Muscle layer of colon (tissue), 2 donors: ENCODE data around the gene CGN.
A peak's percentile ranks its signal among the peaks of the same experiment; 100 is the strongest.

Experiments used
- H3K27ac ChIP-seq: one replicate; pipeline ENCODE4 v1.7.0; 2013; ENCODE audit warnings: low read depth, mild to moderate bottlenecking, low read length, moderate library complexity
- H3K27me3 ChIP-seq, 2 donors: one replicate each; pipeline ENCODE4 v1.7.0; 2013; ENCODE audit warnings: low read length in 2 of 2, mild to moderate bottlenecking in 2 of 2; ENCODE audit not compliant: insufficient read depth in 2 of 2, control insufficient read depth in 1 of 2
- H3K36me3 ChIP-seq: one replicate; pipeline ENCODE4 v1.7.0; 2013; ENCODE audit warnings: mild to moderate bottlenecking, low read length; ENCODE audit not compliant: insufficient read depth
- H3K4me1 ChIP-seq: one replicate; pipeline ENCODE4 v1.7.0; 2013; ENCODE audit warnings: mild to moderate bottlenecking, low read length; ENCODE audit not compliant: insufficient read depth
- H3K4me3 ChIP-seq, 2 donors: one replicate each; pipeline ENCODE4 v1.7.0; 2013; ENCODE audit warnings: low read length in 2 of 2, low read depth in 1 of 2, mild to moderate bottlenecking in 1 of 2, moderate library complexity in 1 of 2
- H3K9ac ChIP-seq: one replicate; pipeline ENCODE4 v1.7.0; 2013; ENCODE audit warnings: low read length
- H3K9me3 ChIP-seq: one replicate; pipeline ENCODE4 v1.7.0; 2013; ENCODE audit warnings: mild to moderate bottlenecking, low read length
- donor health status: abdominal sarcoma.
- donor health status: Adenocarcinoma of cecum.

The CGN gene

DNA sequence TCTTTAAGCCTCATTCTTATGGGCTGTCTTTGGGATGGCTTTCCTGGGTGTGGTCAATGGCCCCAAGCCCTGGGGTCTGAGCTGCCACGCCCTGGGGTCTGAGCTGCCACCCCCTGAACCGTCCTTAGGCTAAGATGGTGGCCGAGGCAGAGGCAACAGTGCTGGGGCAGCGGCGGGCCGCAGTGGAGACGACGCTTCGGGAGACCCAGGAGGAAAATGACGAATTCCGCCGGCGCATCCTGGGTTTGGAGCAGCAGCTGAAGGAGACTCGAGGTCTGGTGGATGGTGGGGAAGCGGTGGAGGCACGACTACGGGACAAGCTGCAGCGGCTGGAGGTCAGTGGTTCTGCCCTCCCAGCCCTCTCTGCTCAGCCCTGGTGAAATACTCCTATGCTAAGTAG lies 18.6 kb downstream of the CGN start:
- no peaks in the 10 kb centered on the region for H3K4me1 ChIP-seq
- no peaks in the 10 kb centered on the region for H3K27me3 ChIP-seq
- H3K27ac ChIP-seq = no peak overlapping the region
- H3K4me3 ChIP-seq = no peak overlapping the region
- H3K9ac ChIP-seq = no peak overlapping the region
- H3K9me3 ChIP-seq = no peaks in the 10 kb centered on the region
- H3K36me3 ChIP-seq = no peaks in the 10 kb centered on the region

DNA sequence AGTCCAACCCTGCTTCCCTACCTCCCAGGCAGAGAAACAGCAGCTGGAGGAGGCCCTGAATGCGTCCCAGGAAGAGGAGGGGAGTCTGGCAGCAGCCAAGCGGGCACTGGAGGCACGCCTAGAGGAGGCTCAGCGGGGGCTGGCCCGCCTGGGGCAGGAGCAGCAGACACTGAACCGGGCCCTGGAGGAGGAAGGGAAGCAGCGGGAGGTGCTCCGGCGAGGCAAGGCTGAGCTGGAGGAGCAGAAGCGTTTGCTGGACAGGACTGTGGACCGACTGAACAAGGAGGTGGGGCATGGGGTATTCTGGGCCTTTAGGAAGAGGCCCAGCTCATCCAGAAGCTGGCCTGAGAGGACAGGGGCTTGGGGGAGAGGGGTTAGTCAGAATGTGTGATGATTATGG lies 19.3 kb downstream of the CGN start:
- no peak overlapping the region for H3K9ac ChIP-seq
- H3K27ac ChIP-seq = no peak overlapping the region
- no peaks in the 10 kb centered on the region for H3K4me1 ChIP-seq
- H3K27me3 ChIP-seq = no peaks in the 10 kb centered on the region
- H3K36me3 ChIP-seq = no peaks in the 10 kb centered on the region
- H3K4me3 ChIP-seq = no peak overlapping the region
- no peaks in the 10 kb centered on the region for H3K9me3 ChIP-seq

DNA sequence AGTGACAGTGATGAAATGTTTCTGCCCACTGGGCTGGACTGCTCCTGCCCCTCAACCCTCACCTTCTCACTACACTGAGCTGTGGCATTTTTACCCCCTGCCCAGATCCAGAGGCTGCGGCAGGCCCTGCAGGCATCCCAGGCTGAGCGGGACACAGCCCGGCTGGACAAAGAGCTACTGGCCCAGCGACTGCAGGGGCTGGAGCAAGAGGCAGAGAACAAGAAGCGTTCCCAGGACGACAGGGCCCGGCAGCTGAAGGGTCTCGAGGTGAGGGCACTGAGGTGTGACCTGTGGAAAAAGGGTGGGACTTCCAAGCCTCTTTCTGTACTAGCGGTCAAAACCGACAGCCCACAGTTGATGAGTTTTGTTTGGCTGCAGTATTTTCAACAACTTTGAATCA lies 22.7 kb downstream of the CGN start:
- H3K4me1 ChIP-seq = no peaks in the 10 kb centered on the region
- no peaks in the 10 kb centered on the region for H3K9me3 ChIP-seq
- no peaks in the 10 kb centered on the region for H3K36me3 ChIP-seq
- no peak overlapping the region for H3K4me3 ChIP-seq
- no peak overlapping the region for H3K27ac ChIP-seq
- no peaks in the 10 kb centered on the region for H3K27me3 ChIP-seq
- no peak overlapping the region for H3K9ac ChIP-seq

DNA sequence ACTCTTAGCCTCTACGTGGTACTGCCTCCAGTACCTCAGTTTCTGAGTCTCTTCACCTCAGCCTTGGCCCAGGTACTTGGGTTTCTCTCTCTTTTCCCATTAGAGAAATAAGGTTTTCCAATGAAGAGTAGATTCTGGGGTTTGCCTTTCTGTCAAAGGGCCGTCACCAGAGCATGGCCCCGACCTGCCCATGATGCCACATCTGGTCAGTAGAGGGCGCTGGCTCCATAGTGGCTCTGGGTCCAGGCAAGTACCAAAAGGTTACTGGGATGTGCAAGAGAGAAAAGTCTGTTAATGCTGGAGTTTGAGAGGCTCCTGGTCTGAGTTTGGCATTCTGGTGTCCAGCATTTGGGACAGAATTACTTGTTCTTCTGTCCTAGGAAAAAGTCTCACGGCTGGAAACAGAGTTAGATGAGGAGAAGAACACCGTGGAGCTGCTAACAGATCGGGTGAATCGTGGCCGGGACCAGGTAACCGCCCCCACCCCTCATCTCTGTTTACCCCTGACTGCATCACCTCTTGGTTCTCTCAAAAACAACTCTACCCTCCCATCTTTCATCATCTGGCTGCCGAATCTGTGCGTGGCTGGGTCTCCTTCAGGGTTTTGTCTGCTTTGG lies 23.6 kb downstream of the CGN start:
- Histone ChIP-seq H3K27me3 (no peaks in the 10 kb centered on the region), H3K27ac (no peak overlapping the region), H3K36me3 (no peaks in the 10 kb centered on the region), H3K9me3 (no peaks in the 10 kb centered on the region), H3K4me1 (peaks cover 7% of the 10 kb centered on the region), H3K4me3 (no peak overlapping the region), H3K9ac (no peak overlapping the region)

DNA sequence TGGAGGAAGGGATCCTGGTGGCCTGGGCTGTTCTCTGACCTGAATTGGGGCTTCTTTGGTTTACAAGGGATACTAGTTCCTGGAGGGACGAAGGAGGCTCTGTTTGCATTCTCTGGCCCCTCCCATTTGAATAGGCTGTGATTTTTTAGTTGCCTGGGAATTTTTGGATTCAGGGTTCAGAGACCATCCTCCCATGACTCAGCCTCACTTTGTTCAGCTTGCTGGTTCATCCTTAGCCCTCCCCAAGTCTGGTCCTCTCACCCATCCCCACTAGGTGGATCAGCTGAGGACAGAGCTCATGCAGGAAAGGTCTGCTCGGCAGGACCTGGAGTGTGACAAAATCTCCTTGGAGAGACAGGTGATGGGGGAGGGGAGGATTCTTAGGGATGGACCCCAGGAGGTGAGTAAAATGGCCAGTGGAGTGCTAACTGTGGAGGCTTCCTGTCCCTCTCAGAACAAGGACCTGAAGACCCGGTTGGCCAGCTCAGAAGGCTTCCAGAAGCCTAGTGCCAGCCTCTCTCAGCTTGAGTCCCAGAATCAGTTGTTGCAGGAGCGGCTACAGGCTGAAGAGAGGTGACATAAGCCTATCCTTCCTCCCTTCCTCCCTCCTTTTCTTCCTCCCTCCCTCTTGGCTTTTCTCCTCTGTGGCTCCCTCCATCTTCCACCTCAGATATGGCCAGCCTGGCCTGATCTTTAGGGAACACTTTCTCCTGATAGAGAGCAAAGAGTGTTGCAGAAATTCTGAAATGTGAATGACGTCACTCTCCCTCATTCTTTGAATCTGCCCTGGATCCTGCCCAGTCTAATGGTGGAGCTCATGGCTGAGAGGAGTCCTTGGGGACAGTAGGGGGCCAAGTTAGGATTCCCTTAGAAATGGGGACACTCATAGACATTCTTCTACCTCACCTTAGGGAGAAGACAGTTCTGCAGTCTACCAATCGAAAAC lies 24.4 kb downstream of the CGN start:
- no peak overlapping the region for H3K9ac ChIP-seq
- no peak overlapping the region for H3K27ac ChIP-seq
- H3K27me3 ChIP-seq = no peaks in the 10 kb centered on the region
- H3K4me3 ChIP-seq = no peak overlapping the region
- no peaks in the 10 kb centered on the region for H3K36me3 ChIP-seq
- H3K9me3 ChIP-seq = no peaks in the 10 kb centered on the region
- peaks cover 8% of the 10 kb centered on the region for H3K4me1 ChIP-seq

DNA sequence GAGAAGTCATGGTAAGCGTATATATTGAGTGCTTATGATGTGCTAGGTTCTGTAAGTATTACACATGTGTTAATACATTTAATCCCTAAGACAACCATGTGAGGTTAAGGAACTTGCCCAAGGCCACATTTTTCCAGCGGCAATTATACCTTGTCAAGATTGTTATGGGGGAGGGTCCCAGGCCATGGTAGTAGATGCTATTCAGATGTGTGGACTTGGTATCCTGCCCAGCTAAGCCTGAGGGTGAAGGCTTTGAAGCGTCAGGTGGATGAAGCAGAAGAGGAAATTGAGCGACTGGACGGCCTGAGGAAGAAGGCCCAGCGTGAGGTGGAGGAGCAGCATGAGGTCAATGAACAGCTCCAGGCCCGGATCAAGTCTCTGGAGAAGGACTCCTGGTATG lies 25.3 kb downstream of the CGN start:
- no peak overlapping the region for H3K9ac ChIP-seq
- H3K27me3 ChIP-seq = no peaks in the 10 kb centered on the region
- H3K4me3 ChIP-seq = no peak overlapping the region
- no peaks in the 10 kb centered on the region for H3K36me3 ChIP-seq
- no peak overlapping the region for H3K27ac ChIP-seq
- no peaks in the 10 kb centered on the region for H3K9me3 ChIP-seq
- peaks cover 15% of the 10 kb centered on the region for H3K4me1 ChIP-seq

DNA sequence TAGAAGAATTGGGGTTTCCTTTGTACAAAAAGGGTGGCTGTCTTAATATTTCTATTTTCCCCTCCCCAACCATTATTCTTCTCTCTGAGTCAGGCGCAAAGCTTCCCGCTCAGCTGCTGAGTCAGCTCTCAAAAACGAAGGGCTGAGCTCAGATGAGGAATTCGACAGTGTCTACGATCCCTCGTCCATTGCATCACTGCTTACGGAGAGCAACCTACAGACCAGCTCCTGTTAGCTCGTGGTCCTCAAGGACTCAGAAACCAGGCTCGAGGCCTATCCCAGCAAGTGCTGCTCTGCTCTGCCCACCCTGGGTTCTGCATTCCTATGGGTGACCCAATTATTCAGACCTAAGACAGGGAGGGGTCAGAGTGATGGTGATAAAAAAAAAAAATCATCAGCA lies 25.9 kb downstream of the CGN start:
- Histone ChIP-seq H3K4me3 (no peak overlapping the region), H3K27me3 (no peaks in the 10 kb centered on the region), H3K4me1 (peaks cover 21% of the 10 kb centered on the region), H3K27ac (no peak overlapping the region), H3K9me3 (no peaks in the 10 kb centered on the region), H3K36me3 (no peaks in the 10 kb centered on the region), H3K9ac (no peak overlapping the region)

DNA sequence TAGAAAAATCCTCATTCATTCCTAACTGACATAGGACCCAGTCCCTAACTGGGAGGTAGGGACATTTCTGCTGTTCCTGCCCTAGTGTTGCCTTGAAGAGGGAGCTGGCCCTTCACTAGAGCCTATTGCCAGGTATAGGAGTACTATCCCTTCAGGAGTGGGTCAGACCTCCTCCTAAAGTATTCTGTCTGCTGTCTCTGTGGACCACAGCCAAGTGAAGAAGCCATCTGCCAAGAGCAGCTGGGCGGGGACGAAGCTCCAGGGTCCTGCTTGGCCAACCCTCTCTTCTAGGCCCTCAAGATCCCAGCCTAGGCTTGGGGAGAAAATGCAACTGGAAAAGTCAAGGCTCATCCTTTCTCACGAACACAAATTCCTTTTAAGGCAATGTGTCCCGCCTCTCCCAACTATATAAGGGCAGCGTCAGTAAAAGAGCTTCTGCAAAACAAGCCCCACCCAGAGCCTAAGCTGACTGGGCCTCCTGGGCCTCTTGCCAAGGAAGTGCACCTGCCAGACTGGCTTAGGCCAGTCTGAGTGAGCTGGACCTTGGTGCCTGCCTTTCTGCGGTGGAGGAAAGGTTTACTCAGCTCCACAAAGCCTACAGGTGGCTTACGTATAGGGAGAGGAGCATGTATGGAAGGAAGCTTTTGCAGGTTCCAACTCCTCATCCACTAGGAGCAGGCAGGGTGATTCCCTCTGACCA lies 28.3 kb downstream of the CGN start:
- no peaks in the 10 kb centered on the region for H3K27me3 ChIP-seq
- no peak overlapping the region for H3K9ac ChIP-seq
- H3K9me3 ChIP-seq = no peaks in the 10 kb centered on the region
- H3K4me1 ChIP-seq = peaks cover 30% of the 10 kb centered on the region
- H3K4me3 ChIP-seq = peak overlapping the region; percentile 61 to 83
- H3K36me3 ChIP-seq = no peaks in the 10 kb centered on the region
- peak overlapping the region; percentile 77 for H3K27ac ChIP-seq

DNA sequence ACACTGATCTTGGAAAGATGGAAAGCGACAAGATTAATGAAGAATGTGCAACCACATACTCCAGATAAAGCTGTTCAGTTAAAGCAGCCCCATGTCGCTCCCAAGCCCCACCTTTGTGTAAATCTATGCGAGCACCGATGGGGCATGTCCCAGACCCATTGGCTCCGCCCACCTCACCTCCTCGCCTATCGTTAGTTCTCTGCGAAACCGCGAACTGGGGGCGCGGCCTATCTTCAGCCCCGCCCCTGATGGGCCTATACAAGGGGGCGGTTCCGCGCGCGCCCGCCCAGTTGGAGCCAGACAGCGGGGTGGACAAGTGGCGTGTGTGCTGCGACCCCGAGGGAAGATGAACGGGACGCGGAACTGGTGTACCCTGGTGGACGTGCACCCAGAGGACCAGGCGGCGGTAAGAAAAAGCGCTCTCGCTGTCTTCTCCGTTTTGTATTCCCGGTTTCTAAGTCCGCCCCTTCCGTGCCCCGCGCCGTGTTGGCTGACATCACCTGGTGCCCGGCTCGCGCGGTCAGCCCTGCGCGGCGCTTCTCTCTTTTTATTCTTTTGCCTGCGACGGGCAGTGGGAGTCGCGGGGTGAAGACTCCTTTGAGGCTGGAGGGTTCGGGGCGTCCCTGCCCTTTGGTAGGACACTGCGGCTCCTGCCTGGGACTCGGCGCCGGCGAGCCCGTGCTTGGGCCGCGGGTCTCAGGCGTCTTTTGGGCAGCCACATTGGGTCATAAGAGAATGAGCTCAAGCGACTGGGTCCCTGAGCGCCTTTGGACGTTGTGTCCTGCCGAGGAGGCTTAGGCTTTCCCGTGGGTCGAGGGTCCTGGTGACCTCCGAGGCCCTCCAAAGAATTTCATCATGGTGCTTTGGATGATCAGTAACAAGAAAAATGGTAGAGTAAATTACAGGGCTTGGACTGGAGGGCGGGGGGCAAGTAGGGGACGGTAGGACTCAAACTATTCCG lies 29.1 kb downstream of the CGN start, which contains the start of gene TUFT1:
TSS of gene TUFT1 (plus strand) at position 289 of the 961 bp plus-strand sequence. CDS start at position 347, 58 bp downstream.
- Histone ChIP-seq H3K4me1 (peaks cover 30% of the 10 kb centered on the region), H3K36me3 (no peaks in the 10 kb centered on the region), H3K9me3 (no peaks in the 10 kb centered on the region), H3K27ac (peak within 1 kb of the TSS; percentile 77), H3K4me3 (peak within 1 kb of the TSS; percentile 61 to 83), H3K9ac (peak within 1 kb of the TSS; percentile 57), H3K27me3 (no peaks in the 10 kb centered on the region)

DNA sequence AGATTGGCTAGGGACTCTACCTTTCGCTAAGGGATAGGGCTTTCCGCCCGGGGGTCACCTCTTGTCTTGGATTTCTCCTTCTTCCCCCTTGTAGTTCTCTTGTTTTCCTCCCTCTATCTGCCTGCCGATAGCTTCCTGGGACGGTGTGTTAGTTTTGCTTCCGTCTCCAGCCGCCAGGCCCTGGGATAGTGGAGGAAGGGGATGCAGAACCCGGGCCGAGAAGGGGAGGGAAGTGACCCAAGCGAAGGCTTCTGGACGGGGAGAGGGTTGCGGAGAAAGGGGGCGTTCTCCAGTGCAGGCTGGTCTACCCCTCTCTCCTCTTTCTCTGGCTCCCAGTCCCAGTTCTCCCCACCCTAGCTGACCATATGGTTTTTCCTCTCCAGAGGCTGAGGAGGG lies 29.8 kb downstream of the CGN start:
- H3K9me3 ChIP-seq = no peaks in the 10 kb centered on the region
- H3K4me3 ChIP-seq = peak overlapping the region; percentile 61 to 83
- H3K36me3 ChIP-seq = no peaks in the 10 kb centered on the region
- peak overlapping the region; percentile 77 for H3K27ac ChIP-seq
- peak overlapping the region; percentile 57 for H3K9ac ChIP-seq
- H3K27me3 ChIP-seq = no peaks in the 10 kb centered on the region
- H3K4me1 ChIP-seq = peaks cover 30% of the 10 kb centered on the region
